HG03139 (cell line): Measurements from ENCODE around the gene CDK13.
"Not testable (repeated sequence)": the region's sequence is repeated elsewhere in the genome, so short reads cannot be mapped to it uniquely, and the experiment has no call there.

Experiments used
- ATAC-seq: cut with Tn5 transposase; IDR thresholded peaks from one replicate; pipeline ENCODE4 v1.9.1; 2021; ENCODE audit not compliant: unreplicated experiment

CDK13 gene

GRCh38 chr7:40145596-40146130, 195.6 kb downstream of the CDK13 start:
- ATAC-seq, result not testable (repeated sequence)

- ATAC-seq, result no peak
Observed at GRCh38 chr7:40147371-40148246, 197.6 kb downstream of the CDK13 start.

- not testable (repeated sequence) for ATAC-seq
Observed at GRCh38 chr7:40148247-40148580, 198.2 kb downstream of the CDK13 start.

- ATAC-seq, result no peak
Observed at GRCh38 chr7:40148671-40149070, 198.6 kb downstream of the CDK13 start.
